COR-L47 (cell line): ENCODE data around the gene ANKUB1.

Source experiments
- DNase-seq: peaks from one replicate; lab custom pipeline; 2025; lab: John Stamatoyannopoulos, UW

Gene ANKUB1

DNA sequence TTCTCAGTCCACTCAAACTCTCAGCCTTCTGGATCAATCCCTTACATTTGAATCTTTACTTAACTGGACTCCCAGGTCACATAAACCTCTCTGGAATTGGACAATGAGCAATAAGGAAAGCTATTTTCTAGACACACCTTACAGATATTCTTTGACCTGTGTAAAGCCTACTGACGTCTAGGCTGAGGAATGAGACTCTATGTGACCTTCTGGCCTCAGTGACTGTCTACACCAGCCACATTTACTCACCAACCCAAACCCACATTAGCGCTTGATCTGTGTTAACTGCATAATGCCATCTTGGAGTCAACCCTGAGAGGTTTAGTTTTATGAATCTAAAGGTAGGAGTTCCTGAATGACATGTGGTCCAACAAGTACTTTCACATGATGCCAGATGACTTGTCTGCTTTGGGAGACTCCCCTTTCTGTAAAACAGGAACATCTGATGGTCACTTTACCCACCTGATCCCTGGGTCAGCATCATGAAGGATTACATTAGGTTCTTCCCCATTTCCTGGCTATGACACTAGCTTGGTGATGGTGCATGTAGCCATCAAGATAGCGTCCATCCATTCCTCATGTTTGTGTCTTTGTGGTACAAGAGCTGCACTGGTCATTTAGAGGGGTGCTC is 28.7 kb downstream of the ANKUB1 start:
- no peak for DNase-seq

DNA sequence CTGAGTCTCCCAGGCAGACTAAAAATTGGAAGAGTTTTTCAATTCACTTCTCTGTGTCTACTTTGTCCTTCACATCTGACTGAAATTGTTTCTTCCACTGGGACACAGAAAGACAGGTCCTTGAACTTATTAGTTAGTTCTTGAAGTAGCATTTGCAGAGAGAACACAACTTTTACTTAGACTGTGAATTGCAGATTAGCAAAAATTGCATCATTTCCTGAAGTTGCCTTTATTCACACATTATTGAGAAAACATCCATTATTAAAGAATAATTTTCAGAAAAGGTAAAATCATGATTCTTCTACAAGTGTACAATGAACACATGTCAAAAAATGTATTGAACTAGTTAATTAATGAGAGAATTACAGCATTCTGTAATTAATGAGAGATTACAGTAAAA is 38.6 kb downstream of the ANKUB1 start:
- no peak for DNase-seq

DNA sequence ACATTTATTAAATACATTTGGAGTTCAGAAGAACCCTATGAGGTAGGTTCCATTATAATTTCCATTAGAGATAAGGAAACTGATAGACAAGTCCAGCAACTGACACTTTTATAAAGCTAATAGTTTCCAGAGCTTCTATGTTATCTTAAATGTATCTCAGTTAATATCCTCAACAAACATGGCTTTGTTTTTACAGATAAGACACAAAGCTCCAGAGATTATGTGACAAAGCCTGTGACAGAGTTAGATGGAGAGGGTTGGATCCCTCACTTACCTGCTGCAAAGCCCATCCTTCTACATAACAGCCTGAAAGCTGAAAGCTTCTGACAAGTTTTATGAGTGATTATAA is 39.6 kb downstream of the ANKUB1 start:
- DNase-seq = no peak

DNA sequence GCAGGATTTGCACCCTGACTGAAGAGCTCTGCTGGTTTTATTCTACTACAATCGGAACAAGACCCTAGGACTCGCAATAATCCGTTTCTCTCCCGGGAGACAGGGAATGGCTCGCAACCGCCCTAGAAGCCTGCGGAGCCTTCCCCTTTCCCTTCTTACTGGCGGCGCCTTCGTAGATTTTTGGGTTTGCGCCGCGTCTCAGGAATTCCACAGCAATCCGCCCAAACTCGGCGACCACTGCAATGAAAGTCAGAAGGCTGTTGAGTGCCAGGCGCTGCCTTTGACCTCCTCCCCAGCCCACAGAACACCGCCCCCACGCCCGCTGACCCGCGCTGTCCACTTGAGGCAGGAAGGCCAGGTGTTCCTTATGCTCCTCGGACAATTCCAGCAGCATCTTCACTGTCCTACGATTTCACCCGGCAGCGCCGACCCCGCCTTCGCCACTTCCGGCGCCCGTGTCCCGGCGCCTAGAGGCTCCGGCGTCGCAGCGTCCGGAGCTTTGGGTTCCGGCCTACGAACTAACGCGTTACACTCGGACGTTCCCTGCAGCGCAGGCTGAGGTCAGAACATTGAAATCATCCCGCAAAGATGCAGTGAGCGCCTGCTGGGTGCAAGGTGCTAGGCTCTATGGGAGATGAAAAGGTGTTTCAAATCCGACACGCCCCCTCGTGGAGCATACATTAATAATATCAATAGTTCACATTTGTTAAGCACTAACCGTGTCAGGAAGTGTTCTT is 40.1 kb downstream of the ANKUB1 start, which contains the start of gene COMMD2:
COMMD2 (minus strand) TSS at position 439 of the 737 bp plus-strand sequence; CDS start at position 394, 45 bp downstream.
- DNase-seq = peak; percentile 96

DNA sequence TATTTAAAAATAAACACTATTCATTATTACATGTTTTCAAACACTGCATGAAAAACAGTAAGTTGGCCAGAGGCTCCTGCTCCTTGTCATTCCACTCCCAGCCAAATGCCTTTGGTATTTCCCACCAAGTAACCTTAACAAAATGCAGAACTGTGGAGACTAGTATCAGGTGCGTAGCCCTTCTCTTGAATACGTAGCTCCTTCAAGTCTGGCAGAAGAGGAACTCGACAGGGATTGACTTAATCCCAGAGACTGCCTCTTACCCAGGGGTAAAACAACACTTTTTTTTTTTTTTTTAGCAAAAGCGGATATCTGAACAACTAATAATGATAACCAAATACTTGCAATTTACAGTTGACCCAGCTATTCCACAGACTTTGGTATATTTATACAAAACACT is 40.8 kb downstream of the ANKUB1 start:
- no peak for DNase-seq

DNA sequence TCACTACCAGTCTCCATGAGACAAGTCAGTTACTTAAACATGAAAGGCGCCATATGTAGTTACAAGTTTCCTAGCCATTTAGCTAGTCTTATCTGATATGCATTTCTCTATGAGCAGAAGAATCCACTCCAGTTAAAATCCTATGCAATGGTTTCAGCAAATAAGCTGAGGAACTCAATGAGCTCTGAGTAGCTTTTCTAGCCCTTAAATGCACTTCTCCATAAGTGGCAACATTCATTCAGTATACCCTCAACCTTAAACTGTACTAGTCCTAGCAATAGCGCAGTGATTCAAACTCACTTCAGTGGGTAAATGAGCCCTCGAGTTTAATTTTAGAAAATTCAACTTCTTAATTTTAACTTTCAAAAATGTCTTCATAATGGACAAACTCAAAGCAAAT is 47.7 kb downstream of the ANKUB1 start:
- DNase-seq = no peak

DNA sequence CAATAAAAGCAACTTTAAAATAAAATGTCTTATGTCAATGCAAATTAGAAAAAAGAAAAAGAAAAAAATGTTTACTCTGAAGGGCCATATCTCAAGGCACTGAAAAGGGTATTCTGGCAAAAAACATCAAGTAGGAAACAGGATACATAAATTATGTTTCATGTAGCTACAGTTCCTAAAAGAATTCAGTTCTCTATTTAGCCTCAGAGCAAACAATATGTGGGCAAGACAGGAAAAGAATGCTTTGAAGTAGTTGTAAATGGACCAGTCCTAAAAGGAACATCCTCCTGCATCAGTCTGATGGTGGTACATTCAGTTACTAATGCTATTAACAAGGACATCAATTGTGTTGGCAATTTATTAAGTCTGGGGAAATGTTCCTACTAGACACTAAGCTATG is 48.2 kb downstream of the ANKUB1 start:
- no peak for DNase-seq

DNA sequence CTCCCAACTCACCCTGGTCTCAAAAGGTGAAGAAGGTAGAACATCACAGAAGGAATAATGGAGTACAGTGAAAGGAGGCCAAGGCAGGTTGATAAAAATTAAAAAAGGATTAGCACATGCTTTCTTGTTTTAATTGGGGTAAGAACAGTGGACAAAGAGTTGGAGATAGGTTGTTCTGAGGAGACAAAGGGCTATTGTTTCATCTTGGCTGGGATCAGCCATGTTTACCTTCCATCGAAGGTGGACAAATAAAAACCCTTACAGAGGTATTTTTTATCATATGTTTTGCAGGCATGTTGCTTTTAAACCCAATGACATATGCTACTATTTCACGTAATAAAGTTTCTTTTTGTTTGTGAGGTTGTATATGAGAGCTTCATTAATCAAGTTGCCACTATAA is 53.0 kb downstream of the ANKUB1 start:
- DNase-seq = no peak

DNA sequence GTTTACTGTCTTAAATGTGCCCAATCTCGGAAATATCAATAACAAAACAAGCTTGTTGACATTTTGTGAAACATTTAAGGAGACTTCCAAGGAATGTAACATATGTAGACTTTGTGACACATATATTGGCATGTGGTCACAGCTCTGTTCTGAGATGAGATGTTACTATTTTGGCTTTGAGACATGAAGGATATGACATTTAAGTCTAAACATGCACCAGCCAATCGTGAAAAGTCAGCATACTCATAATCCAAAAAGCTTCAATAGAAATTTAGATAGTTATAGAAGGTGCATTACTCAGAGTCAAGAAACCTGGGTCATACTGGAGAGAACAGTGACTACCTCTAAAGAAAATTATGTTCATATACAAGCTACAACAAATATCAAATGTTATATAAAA is 53.5 kb downstream of the ANKUB1 start:
- DNase-seq = no peak

DNA sequence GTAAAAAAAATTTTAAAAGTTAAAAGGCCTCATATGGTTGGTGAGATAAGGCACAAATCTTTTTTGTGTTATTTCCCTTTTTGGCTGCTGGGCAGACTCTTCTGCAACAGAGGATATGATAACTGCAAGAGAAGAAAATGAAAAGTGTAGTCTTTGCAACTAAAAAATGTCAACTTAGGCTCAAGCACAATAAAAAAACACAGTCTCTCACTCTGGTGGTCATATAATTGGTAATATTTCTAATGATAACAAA is 55.5 kb downstream of the ANKUB1 start:
- no peak for DNase-seq

DNA sequence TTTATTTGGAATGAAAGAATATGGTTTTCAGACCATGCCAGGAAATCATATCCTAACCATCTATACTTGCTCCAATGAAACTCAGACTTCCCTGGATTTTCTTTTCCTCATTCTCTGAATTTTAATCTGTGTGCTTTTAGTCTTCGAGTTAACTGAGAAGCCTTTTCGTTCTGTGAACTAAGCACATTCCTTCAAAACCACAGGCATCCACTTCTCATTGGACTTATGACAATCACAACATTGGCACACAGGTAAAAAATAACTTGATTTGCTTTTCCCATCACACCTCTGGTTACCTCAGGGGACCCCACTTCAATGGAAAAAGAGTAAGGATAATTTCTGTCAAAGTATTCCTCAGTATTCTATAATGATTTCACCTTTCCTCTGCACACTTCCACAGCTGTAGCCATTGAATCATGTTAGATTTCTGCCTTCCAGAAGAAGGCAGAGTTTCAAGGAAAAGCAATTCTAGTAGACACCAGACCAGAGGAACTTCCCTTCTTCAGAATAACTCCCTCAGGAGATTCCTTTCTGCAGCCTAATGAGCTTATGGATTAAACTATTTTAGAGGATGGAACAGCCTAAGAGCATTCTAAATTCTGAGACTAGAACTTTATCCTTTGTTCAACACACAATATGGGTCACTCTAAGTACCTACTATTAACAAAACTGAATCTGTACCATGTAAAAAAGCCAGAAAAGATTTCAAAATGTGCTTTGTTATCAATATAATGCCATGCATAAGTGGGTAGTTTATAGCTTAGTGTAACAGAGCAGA is 56.0 kb downstream of the ANKUB1 start:
- no peak for DNase-seq

DNA sequence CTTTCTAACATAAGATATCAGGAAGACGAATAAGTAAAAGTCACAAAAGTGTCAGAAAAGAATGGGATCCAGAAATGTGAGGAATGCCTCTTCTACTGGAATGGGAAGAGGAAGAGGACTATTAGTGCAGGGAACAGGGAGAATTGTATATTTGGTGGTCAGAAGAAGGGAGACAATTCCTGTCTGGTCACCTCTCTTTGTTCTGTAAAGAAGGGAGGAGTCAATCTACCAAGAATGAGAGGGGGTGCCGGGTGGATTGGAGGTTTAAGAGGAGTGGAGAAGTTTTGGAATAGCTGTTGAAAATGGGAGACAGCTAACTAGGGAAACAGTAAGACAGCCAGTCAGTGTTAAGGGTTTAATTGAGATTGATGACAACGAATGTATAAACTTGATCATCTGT is 60.1 kb downstream of the ANKUB1 start:
- no peak for DNase-seq

DNA sequence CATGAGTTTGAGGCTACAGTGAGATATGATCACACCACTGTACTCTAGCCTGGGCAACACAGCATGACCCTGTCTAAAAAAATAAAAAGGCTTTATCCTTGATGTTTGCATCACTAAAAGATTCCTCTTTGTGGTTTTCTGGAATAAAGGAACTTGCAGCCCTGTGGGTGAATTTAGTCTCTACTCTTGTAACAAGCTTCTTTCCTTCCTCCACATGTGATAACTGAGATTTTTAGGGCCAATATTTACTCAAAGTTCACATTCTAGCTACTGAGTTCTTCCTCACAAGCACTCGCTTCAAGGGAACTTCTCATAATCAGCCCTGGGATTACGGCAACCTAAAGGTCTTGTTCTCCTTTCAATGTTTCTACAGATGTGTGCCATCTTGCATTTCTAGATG is 64.7 kb downstream of the ANKUB1 start:
- no peak for DNase-seq

DNA sequence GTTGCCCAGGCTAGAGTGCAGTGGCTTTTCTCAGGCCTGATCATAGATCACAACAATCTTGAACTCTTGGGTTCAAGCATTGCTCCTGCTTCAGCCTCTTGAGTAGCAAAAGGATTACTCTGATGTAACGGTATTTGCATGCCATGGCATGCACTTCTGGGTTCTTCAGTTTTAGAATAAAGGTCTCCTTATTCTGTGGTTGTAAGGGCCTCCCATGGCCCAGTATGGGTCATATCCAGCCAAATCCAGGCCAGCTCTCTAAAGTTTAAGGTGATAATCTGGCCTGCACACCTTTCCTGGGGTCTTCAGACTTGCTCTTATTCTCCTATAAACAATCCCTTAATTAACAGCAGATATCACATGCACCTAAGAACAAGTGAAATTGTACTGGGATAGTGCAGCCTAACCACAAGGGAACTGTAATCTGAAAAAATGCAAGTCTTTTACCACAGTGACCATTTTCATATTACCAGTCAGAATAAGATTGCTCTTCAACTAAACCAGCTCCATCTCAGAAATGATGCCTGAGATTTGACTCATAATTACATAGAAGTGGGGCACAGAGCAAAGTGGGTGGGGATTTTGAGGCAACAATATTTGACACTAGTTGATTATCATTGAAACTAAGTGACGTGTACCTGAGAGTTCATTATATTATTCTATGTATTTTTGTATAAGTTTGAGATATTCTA is 65.5 kb downstream of the ANKUB1 start:
- no peak for DNase-seq

DNA sequence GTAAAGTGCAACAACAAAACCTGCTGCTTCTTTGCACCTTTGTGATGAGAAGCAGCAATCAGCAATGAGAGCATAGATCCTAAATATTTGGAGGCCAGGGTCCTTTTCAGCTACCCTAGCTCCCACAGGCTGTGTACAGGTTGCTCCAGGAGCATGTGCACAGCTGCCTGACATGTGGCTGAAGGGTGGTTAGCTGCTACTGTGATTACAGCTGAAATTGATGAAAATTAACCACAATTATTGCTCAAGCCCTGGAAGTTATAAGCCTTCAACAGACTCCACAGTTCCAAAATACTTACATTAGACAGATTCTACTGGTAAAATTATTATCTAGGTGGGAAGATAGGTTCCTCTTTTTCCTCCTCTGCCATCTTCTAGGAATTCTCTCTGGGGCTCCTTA is 68.6 kb downstream of the ANKUB1 start:
- DNase-seq = no peak

DNA sequence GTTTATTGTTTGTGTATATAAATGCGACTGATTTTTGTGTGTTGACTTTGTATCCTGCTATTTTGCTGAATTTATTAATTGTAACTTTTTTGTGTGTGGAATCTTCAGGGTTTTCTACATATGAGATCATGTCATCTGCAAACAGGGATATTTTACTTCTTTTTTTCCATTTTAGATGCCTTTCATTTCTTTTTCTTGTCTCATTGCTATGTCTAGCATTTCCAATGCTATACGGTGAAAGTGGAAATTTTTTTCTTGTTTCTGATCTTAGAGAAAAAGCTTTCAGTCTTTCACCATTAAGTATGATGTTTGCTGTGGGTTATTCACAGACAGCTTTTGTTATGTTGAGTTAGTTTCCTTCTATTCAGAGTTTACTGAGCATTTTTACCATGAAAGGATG is 71.4 kb downstream of the ANKUB1 start:
- DNase-seq = no peak

DNA sequence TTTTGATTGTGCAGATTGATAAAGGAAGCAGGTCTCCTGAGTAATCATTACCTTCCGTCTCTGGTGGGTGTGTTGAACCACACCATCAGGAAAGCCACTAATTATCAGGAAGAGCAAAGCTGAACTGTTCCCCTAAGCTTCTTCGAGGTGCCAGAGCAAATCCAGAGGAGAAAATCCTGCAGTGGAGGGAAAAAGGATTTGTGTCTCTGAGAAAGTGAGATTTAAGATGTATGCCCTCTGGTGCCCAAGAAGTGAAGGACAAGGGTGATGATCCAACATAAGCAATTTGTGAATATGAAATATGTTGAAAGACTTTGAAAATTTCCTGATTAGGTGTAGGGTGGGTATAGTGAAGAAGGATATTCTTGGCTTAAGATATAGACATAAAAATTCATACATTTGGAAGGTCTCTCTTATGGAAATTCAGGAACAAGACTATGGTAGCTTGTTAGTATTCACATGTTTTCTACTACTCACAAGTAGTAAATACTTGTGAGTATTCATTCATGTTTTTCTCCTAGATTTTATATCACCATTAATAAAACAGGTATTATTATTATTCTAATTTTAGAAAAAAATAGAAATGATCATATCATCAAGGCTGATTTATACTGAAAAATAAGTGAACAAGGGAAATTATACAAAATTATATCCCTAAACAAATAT is 74.8 kb downstream of the ANKUB1 start:
- peak; percentile 51 for DNase-seq

DNA sequence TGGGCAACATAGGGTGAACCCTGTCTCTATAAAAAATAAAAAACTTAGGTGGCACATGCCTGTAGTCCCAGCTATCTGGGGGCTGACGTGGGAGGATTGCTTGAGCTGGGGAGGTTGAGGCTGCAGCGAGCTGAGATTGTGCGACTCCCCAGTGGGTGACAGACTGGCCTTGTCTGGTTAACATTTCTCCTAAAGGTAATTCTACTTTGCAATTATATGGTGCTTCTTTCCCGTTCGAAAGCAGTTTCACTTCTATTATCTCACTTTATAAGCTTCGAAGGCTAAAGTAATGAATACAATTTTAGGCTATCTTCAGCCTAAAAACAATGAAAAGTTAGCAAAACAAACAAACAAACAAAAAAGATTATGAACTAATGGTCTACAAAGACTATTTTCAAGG is 75.4 kb downstream of the ANKUB1 start:
- no peak for DNase-seq

DNA sequence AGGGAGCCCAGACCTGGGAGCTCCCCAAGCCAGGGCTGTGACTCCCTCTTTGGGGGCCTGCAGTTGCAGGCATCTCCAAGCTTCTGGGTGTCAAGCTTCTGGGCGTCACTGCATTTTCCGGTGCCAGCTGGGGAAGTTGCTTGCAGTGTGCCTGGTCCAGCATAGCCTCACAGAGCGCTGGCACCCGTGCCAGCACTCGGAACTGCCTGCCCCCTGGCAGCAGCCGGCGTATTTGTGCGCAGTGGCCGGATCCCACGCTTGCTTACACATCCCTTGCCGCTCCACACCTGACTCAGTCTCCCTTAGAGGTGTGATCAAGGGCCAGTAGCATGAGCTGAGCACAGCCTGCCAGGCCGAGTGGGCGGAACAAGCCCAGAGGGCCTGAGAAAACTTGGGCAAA is 77.1 kb downstream of the ANKUB1 start:
- no peak for DNase-seq

DNA sequence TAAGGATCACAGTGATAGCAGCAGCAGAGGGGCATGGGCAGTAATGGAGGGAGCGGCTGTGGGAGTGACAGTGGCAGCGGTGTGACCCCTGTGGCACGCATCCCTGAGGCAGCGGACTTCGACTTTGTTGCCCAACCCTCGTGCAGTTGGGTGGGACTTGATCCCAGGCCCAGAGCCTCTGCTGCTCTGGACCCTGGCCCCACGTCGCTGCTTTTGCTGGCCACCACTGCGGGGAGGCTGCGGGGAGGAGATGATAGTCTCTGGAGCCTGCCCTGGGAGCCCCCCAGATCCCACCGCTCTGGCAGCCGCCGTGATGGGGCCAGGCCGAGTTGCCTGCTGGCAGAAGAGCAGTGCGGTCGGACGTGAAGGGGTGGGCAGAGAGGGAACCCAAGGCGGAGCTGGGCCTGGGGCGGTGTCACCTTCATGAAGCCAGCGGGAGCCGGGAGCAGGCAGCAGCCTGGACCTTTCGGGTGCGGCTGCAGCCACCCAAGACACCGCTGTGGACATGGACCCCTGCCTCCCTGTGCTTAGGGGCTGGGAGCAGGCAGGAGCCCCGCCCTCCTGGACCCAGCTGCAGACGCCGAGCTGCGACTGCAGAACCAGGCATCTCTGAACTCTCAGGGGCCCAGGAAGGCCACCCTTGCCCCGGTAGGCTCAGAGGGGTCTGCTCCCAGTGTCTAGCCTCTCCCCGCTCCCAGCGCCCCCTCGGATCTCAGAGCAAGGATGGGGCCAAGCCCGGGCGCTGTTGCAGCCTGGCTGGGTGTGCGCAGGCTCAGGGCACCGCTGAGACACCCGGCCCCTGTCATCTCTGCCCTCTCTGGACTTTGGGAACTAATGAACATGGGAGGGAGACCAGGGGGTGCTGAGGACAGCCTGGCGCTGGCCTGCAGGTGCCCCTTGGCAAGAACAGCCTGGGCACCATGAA is 78.4 kb downstream of the ANKUB1 start:
- no peak for DNase-seq
